Right lobe of liver (tissue), 4 donors: Measurements from ENCODE around the gene ZNF618.

Source experiments
- POLR2A ChIP-seq: fragments of 450-650 bp; IDR thresholded peaks from one replicate; pipeline ENCODE4 v1.6.1; 2017; ENCODE audit warnings: antibody characterized with exemption, mild to moderate bottlenecking
- TF ChIP-seq, protein P1 (sequence below), 4 donors: fragments of 200-600 bp in 3 of 4; fragments of 450-650 bp in 1 of 4; IDR thresholded peaks; one replicate each; pipeline versions ENCODE4 v1.5.1 to v1.8.0; 2016 to 2022; ENCODE audit warnings: antibody characterized with exemption in 4 of 4, mild to moderate bottlenecking in 2 of 4
- donor health status: DM: no; HTN: no; CAD: no.
- donor health status: DM: no; HTN: no; CAD: no.
- donor health status: DM: no; HTN: yes; CAD: no.

DNA sequence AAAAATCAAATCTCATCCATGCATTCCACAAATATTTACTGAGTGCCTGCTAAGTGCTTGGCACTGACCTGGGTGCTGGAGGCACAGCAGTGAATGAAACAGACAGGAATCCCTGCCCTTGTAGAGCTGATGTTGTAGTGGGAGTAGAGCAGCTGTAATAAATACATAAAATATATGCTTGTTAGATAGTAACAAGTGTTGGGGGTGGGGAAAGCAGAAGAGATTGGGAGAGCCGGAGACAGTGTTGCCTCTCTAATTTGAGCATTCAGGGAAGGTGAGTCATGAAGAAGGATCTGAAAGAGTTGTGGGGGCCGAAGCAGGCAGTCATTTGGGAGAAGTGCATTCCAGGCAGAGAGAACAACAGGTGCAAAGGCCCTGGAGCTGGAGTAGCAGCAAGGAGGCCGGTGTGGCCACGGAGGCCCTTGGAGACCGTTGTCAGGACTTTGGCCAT is 97.9 kb downstream of the ZNF618 start:
- TF ChIP-seq, protein P1, sequence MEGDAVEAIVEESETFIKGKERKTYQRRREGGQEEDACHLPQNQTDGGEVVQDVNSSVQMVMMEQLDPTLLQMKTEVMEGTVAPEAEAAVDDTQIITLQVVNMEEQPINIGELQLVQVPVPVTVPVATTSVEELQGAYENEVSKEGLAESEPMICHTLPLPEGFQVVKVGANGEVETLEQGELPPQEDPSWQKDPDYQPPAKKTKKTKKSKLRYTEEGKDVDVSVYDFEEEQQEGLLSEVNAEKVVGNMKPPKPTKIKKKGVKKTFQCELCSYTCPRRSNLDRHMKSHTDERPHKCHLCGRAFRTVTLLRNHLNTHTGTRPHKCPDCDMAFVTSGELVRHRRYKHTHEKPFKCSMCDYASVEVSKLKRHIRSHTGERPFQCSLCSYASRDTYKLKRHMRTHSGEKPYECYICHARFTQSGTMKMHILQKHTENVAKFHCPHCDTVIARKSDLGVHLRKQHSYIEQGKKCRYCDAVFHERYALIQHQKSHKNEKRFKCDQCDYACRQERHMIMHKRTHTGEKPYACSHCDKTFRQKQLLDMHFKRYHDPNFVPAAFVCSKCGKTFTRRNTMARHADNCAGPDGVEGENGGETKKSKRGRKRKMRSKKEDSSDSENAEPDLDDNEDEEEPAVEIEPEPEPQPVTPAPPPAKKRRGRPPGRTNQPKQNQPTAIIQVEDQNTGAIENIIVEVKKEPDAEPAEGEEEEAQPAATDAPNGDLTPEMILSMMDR (IDR thresholded peaks at IDR 0.05), result no peak
- no peak for TF ChIP-seq POLR2A
